Progenitor cell of endocrine pancreas (in vitro differentiated cells): ENCODE measurements around the gene FAM222B. TPM values are rescaled to one million over a fixed set of nuclear protein-coding genes. Genes with fewer than 3 reads are reported as not detected.

Source experiments
- DNase-seq: peaks from one replicate; pipeline ENCODE4 v3.0.0; 2021; ENCODE audit warnings: low spot score; ENCODE audit not compliant: unreplicated experiment
- H3K27ac Mint-ChIP-seq: 2 replicates; pipeline ENCODE4 v1.8.0; 2021; ENCODE audit warnings: mild to moderate bottlenecking, moderate library complexity, mixed read lengths
- H3K27me3 Mint-ChIP-seq: 2 replicates; pipeline ENCODE4 v1.8.0; 2021; ENCODE audit warnings: mixed read lengths
- H3K36me3 Mint-ChIP-seq: 2 replicates; pipeline ENCODE4 v1.8.0; 2022; ENCODE audit warnings: mixed read lengths; ENCODE audit not compliant: insufficient read depth
- H3K4me1 Mint-ChIP-seq: 2 replicates; pipeline ENCODE4 v1.8.0; 2021; ENCODE audit warnings: low read depth, mixed read lengths
- H3K4me3 Mint-ChIP-seq: 2 replicates; pipeline ENCODE4 v1.8.0; 2021; ENCODE audit warnings: low read depth, mild to moderate bottlenecking, moderate library complexity, mixed read lengths
- H3K9me3 Mint-ChIP-seq: 2 replicates; pipeline ENCODE4 v1.8.0; 2021; ENCODE audit warnings: low read depth, mixed read lengths
- CTCF ChIP-seq: fragments of 200-600 bp; sonication (generic); IDR thresholded peaks from one replicate; pipeline ENCODE4 v1.5.0; 2021; ENCODE audit warnings: antibody characterized with exemption, mild to moderate bottlenecking; ENCODE audit not compliant: unreplicated experiment
- total RNA-seq: library from RNA; stranded (reverse); gene quantifications from 2 replicates; pipeline ENCODE4 v1.2.1, GENCODE V29; 2021

The FAM222B gene
- total RNA-seq, 1 donor from 2014 or later = 58.7 TPM

GRCh38 chr17:28865946-28866752 lies 23.6 kb upstream of the FAM222B start:
- no peak overlapping the region for H3K4me3 Mint-ChIP-seq
- no peaks in the 10 kb centered on the region for H3K9me3 Mint-ChIP-seq
- no peak for DNase-seq
- TF ChIP-seq CTCF = no peak
- peaks cover 6% of the 10 kb centered on the region for H3K4me1 Mint-ChIP-seq
- peaks cover 2% of the 10 kb centered on the region for H3K36me3 Mint-ChIP-seq
- H3K27me3 Mint-ChIP-seq = no peaks in the 10 kb centered on the region
- H3K27ac Mint-ChIP-seq = no peak overlapping the region

- Mint-ChIP-seq H3K27me3 (no peaks in the 10 kb centered on the region), H3K4me1 (peaks cover 6% of the 10 kb centered on the region), H3K27ac (peak overlapping the region; percentile 91), H3K4me3 (no peak overlapping the region), H3K36me3 (peaks cover 4% of the 10 kb centered on the region), H3K9me3 (no peaks in the 10 kb centered on the region)
- DNase-seq = no peak
- TF ChIP-seq CTCF = no peak
Measured at GRCh38 chr17:28864991-28865849, 22.6 kb upstream of the FAM222B start.

- Mint-ChIP-seq H3K36me3 (peaks cover 6% of the 10 kb centered on the region), H3K4me3 (no peak overlapping the region), H3K9me3 (no peaks in the 10 kb centered on the region), H3K27me3 (no peaks in the 10 kb centered on the region), H3K4me1 (peaks cover 6% of the 10 kb centered on the region), H3K27ac (no peak overlapping the region)
- no peak for DNase-seq
- TF ChIP-seq CTCF = no peak
Measured at GRCh38 chr17:28863953-28864352, 21.4 kb upstream of the FAM222B start.

GRCh38 chr17:28862561-28862960 lies 20.0 kb upstream of the FAM222B start:
- Mint-ChIP-seq H3K36me3 (peaks cover 12% of the 10 kb centered on the region), H3K4me1 (peaks cover 6% of the 10 kb centered on the region), H3K4me3 (no peak overlapping the region), H3K27me3 (no peaks in the 10 kb centered on the region), H3K27ac (no peak overlapping the region), H3K9me3 (no peaks in the 10 kb centered on the region)
- TF ChIP-seq CTCF = no peak
- DNase-seq = no peak

GRCh38 chr17:28861393-28862203 lies 19.0 kb upstream of the FAM222B start:
- peaks cover 6% of the 10 kb centered on the region for H3K4me1 Mint-ChIP-seq
- DNase-seq = no peak
- no peak overlapping the region for H3K27ac Mint-ChIP-seq
- H3K27me3 Mint-ChIP-seq = no peaks in the 10 kb centered on the region
- TF ChIP-seq CTCF = no peak
- H3K4me3 Mint-ChIP-seq = no peak overlapping the region
- no peaks in the 10 kb centered on the region for H3K9me3 Mint-ChIP-seq
- peaks cover 12% of the 10 kb centered on the region for H3K36me3 Mint-ChIP-seq
